ENCODE data around the gene PAK1IP1.
A peak's percentile ranks its signal among the peaks of the same experiment; 100 is the strongest.

PAK1IP1 gene

DNA sequence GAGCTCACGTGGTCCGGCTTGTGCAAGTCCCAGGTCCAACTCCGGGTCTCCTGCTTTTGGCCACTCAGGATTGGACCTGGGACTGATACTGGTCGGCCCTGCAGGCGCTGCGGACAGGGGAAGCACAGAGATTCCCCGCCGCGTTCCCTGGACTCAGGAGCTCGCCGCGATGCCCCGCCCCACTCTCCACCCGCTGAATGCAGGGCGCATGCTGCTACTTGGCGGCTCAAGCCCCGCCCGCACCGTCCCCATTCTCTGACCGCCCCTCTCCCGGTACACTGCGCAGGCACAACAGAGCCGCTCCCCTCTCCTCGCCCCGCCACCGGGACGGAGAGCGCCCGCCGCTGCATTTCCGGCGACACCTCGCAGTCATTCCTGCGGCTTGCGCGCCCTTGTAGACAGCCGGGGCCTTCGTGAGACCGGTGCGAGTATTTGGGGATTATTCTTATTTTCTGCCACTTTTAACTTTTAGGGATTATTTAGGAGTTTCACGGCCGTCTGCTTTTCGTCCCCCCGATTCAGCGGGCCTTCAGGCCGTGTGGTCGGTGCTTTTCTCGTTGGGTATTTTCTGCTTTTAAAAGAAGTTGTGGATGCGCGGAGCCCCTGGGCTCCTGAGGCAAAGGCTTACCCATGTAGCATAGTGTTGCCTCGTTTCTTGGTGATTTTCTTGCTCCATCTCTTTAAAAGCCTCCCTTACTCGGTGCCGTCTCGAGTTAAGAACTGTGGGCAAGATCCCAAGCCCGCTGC is 28.2 kb downstream of the PAK1IP1 start, which contains the start of gene TMEM14C:
Gene TMEM14C (plus strand): TSS at position 251 of the 747 bp plus-strand sequence. CDS start 1,544 bp downstream, outside the sequence.
- TF ChIP-seq GATA3 (IDR thresholded peaks at IDR 0.05; ENCODE audit: low read depth, low read length) (no peak), GATA2 (IDR thresholded peaks at IDR 0.05; ENCODE audit: low read depth, low read length) (no peak)

DNA sequence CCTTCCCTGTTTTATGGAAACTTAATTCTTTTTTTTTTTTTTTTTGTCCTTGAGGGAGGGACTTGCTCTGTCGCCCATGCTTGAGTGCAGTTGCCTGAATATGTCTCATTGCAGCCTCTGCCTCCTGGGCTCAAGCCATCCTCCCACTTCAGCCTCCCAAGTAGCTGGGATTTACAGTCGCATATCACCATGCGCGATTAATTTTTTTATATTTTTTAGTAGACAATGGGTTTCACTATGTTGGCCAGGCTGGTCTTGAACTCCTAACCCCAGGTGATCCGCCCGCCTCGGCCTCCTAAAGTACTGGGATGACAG is 28.8 kb downstream of the PAK1IP1 start:
- TF ChIP-seq GATA3 (IDR thresholded peaks at IDR 0.05; ENCODE audit: low read depth, low read length) (no peak), GATA2 (IDR thresholded peaks at IDR 0.05; ENCODE audit: low read depth, low read length) (no peak)

DNA sequence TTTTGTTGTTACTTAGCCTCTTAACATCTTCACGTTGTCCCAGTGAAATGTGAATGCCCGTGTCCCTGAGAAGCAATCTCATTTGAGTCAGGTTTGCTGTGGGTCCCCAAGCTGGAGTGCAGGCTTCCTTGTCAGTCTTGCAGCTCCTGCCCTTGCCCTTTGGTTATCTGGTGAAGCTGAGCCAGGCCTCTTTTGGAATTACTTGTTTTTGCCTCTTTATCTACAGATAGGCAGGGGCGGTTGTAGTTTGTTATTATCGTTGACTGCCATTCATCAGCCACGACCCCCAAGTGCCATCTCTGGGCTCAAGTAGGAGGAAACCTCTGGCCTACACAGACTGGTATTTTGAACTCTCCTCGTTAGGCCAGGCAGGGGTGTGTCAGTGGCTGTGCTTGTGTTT is 30.3 kb downstream of the PAK1IP1 start:
- no peak for TF ChIP-seq GATA3 (IDR thresholded peaks at IDR 0.05; ENCODE audit: low read depth, low read length)
- no peak for TF ChIP-seq GATA2 (IDR thresholded peaks at IDR 0.05; ENCODE audit: low read depth, low read length)

DNA sequence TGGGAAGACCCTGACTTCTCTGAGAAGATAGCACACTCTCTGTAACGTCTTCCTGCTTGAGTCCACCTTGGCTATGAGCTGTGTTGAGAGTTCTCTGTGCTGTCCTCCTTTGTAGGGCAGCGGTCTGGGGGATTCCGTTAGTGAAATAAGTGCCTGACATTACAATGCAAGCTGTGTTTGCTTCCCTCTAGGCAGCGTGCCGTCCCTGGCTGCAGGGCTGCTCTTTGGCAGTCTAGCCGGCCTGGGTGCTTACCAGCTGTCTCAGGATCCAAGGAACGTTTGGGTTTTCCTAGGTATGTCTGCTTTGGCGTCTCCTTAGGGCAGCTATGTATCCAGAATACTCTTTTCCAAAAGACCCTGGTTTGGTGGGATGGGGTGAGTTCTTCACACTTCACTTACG is 30.9 kb downstream of the PAK1IP1 start:
- no peak for TF ChIP-seq GATA2 (IDR thresholded peaks at IDR 0.05; ENCODE audit: low read depth, low read length)
- TF ChIP-seq GATA3 (IDR thresholded peaks at IDR 0.05; ENCODE audit: low read depth, low read length) = no peak

DNA sequence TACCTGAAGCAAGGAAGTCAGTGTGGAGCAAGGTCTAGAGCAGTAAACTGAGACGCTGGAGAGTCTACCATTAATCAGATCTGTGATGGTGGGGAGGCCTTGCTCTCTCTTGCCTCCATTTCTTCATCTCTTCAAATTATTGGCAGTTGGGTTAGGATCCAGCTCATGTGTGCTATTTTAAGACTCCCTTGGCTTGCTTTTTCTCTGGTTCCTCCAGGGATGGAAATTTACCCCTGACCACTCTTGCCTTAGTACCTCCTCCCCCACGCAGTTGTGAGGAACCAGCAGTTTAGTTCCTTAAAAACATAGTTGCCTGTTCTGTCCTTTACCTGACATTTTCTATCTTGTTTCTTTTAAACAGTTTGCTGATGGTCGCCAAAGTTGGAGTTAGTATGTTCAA is 35.5 kb downstream of the PAK1IP1 start:
- TF ChIP-seq GATA3 (IDR thresholded peaks at IDR 0.05; ENCODE audit: low read depth, low read length) = no peak
- no peak for TF ChIP-seq GATA2 (IDR thresholded peaks at IDR 0.05; ENCODE audit: low read depth, low read length)

DNA sequence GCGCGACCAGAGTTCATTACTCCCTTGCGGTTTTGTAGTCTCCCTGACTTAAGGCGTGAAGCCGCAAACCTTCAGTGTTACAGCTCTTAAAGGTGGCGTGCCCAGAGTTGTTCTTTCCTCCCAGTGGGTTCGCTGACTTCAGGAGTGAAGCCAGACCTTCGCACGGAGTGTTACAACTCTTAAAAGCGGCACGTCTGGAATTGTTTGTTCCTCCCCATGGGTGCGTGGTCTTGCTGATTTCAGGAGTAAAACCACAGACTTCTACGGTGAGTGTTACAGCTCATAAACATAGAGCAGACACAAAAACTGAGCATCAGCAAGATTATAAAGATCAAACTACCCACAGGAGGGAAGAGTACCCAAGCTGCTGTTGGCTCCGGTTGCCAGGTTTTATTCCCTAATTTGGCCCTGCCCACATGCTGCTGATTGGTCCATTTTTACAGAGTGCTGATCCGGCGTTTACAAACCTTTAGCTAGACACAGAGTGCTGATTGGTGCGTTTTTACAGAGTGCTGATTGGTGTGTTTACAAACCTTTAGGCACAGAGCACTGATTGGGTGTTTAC is 38.5 kb downstream of the PAK1IP1 start:
- TF ChIP-seq GATA2 (IDR thresholded peaks at IDR 0.05; ENCODE audit: low read depth, low read length) = no peak
- no peak for TF ChIP-seq GATA3 (IDR thresholded peaks at IDR 0.05; ENCODE audit: low read depth, low read length)

DNA sequence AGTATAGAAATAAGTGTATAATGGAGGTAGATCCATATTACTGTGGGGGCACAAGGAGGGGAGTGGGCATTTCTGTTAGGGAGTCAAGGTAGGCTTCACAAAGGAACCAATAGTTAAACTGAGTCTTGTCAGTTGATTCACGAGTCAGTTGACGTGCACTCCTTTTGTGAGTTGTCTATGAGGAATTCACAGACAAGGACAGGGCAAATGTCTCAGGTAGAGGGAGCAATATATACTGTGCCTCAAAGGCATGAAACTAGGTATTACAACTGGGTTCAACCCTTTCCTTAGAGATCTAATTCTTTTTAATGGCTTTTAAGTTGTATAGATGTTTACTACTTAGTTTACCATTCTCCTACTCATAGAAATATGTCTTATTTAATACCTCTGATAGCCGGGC is 39.1 kb downstream of the PAK1IP1 start:
- TF ChIP-seq GATA2 (IDR thresholded peaks at IDR 0.05; ENCODE audit: low read depth, low read length) = no peak
- no peak for TF ChIP-seq GATA3 (IDR thresholded peaks at IDR 0.05; ENCODE audit: low read depth, low read length)

DNA sequence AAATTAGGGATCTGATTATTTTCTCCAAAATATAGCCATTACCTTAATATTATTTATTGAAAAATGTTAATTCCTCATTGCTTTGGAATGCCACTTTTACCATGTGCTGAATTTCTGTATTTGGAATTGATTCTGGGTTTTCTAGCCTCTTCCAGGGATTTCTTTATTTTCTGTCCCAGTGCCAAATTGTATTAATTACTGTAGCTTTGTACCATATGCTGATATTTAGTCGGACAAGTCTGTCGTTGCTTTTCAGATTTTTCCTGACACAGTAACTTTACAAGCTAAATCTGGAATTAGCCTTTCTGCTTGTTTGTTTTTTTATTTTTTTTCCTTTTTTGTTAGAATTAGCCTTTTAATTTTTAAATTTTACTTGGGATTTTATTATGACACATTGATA is 42.0 kb downstream of the PAK1IP1 start:
- TF ChIP-seq GATA3 (IDR thresholded peaks at IDR 0.05; ENCODE audit: low read depth, low read length) = no peak
- no peak for TF ChIP-seq GATA2 (IDR thresholded peaks at IDR 0.05; ENCODE audit: low read depth, low read length)

DNA sequence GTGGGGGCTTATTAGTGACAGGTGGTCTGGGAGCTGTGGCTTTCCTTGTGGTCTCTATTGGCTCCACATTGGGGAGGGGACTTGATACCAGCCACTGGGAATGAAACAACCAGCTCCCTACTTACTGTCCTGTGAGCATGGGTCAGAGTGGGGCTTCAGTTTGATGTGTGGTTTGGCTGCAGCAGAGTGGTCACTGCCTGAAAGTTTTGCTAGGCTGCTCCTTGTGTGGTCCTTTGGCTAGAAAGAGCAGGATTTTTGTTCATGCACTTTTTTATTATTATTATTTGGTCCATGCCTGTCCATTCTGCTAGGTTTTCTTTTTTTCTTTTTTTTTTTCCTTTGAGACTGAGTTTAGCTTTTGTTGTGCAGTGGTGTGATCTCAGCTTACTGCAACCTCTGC is 45.3 kb downstream of the PAK1IP1 start:
- TF ChIP-seq GATA2 (IDR thresholded peaks at IDR 0.05; ENCODE audit: low read depth, low read length) (no peak), GATA3 (IDR thresholded peaks at IDR 0.05; ENCODE audit: low read depth, low read length) (no peak)

DNA sequence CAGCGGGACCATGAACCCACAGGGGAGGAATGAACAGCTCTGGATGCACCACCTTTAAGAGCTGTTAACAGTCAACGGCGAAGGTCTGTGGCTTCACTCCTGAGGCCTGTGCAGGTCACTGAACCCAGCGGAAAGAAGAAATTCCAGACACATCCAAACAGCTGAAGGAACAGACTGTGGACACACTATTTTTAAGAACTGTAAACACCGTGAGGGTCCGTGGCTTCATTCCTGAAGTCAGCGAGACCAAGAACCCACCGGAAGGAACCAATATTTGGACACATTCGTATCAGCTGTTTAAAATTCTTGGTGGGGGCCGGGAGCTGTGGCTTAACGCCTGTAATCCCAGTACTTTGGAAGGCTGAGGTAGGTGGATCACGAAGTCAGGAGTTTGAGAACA is 47.5 kb downstream of the PAK1IP1 start:
- no peak for TF ChIP-seq GATA2 (IDR thresholded peaks at IDR 0.05; ENCODE audit: low read depth, low read length)
- TF ChIP-seq GATA3 (IDR thresholded peaks at IDR 0.05; ENCODE audit: low read depth, low read length) = no peak

DNA sequence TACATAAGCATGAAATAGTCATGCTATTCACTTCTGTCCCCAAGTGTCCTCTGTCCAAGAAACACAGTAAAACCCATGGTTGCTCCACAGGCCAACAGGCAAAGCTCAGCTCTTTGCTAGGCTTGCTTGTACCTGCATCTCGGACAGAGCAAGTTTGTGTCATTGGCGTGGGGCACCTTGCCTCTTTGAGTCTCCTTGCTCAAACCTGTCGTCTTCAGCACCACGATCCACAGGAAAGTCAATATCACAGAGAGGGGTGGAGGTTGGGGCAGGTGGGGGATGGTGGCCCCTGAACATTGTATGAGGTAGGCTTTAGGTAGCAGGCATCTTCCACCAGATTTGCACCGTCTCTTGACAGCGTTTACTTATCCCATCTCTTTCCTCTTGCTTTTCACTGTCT is 48.7 kb downstream of the PAK1IP1 start:
- TF ChIP-seq GATA2 (IDR thresholded peaks at IDR 0.05; ENCODE audit: low read depth, low read length) = no peak
- no peak for TF ChIP-seq GATA3 (IDR thresholded peaks at IDR 0.05; ENCODE audit: low read depth, low read length)

DNA sequence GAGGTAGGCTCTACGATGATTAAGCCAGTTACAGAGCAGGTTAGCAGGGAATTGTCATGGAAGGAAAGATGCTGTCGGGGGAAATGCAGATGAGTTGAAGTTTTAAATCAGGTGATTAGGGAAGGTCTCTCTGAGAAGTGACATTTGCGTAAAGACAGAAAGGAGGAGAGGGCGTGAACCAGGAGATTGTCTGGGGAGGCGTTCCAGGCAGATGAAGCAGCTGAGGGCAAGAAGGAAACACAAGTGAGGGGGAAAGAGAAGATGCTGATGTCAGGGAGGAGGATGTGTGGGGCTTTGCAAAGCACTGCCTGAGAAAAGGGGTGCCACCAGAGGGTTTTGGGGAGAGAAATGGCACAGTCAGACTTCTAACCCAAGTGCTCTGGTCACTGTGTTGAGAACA is 50.3 kb downstream of the PAK1IP1 start:
- TF ChIP-seq GATA3 (IDR thresholded peaks at IDR 0.05; ENCODE audit: low read depth, low read length) (no peak), GATA2 (IDR thresholded peaks at IDR 0.05; ENCODE audit: low read depth, low read length) (no peak)

DNA sequence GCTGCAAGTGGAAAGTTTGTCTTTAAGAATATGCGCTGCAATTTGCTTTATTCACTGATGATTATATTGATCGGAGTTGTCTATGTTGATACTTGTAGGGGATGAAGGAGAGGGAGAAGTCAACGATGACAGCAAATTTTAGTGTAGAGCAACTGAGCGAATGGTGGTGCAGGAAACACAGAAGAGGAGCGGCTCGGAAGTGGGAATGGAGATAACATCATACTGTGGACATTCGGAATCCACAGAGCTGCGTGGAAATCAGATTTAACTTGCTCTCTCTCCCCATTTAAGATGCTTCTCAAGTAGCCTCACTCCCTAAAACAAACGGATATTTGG is 52.1 kb downstream of the PAK1IP1 start:
- TF ChIP-seq GATA3 (IDR thresholded peaks at IDR 0.05; ENCODE audit: low read depth, low read length) (0 out of 2 replicates have a peak, but pooled peaks have one; percentile 17), GATA2 (IDR thresholded peaks at IDR 0.05; ENCODE audit: low read depth, low read length) (peak; percentile 62)

DNA sequence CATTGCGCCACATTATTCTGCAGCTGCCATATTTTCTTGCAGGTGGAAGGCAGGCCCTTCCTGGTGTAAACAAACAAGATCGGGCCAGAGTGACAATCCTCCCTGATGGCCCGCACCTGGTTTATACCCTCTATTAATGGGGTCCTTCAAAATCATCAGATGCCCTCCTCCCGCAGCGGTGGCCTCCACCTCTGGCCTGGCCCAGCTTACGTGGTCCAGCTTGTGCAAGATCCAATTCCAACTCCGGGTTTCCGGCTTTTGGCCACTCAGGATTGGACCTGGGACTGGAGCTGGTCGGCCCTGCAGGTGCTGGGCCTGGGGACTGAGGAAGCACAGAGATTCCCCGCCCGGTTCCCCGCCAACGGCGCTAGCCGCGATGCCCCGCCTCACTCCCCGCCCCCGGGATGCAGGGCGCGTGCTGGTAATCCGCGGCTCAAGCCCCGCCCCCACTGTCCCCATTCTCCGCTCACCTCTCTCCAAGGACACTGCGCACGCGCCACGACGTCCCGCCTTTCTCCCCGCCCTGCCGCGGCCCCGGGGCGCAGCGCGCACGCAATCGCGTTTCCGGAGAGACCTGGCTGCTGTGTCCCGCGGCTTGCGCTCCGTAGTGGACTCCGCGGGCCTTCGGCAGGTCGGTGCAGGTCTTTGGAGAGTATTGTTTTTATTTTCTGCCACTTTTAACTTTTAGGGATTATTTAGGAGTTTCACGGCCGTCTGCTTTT is 52.6 kb downstream of the PAK1IP1 start, which contains the start of gene TMEM14B:
Gene TMEM14B (plus strand): TSS at position 555 of the 722 bp plus-strand sequence. CDS start 1,441 bp downstream, outside the sequence.
- no peak for TF ChIP-seq GATA3 (IDR thresholded peaks at IDR 0.05; ENCODE audit: low read depth, low read length)
- TF ChIP-seq GATA2 (IDR thresholded peaks at IDR 0.05; ENCODE audit: low read depth, low read length) = no peak

DNA sequence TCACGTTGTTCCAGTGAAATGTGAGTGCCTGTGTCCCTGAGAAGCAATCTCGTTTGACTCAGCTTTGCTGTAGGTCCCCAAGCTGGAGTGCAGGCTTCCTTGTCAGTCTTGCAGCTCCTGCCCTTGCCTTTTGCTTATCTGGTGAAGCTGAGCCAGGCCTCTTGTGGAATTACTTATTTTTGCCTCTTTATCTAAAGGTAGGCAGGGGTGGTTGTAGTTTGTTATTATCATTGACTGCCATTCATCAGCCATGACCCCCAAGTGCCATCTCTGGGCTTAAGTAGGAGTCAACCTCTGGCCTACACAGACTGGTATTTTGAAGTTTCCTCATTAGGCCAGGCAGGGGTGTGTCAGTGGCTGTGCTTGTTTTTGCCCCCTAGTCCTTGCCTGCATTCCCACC is 55.0 kb downstream of the PAK1IP1 start:
- no peak for TF ChIP-seq GATA3 (IDR thresholded peaks at IDR 0.05; ENCODE audit: low read depth, low read length)
- no peak for TF ChIP-seq GATA2 (IDR thresholded peaks at IDR 0.05; ENCODE audit: low read depth, low read length)

Data from SH-SY5Y (cell line).